Loucy (cell line): ENCODE measurements around the gene RESP18.

Experiments
- H2AFZ ChIP-seq: fragments of 200-600 bp; sonication (generic); 2 replicates; pipeline ENCODE4 v1.6.0; 2016; ENCODE audit warnings: antibody characterized with exemption, mild to moderate bottlenecking, low read length, moderate library complexity
- H3F3A ChIP-seq: fragments of 200-600 bp; 2 replicates; pipeline ENCODE4 v1.6.0; 2016; ENCODE audit warnings: antibody characterized with exemption, low read depth, mild to moderate bottlenecking
- H3K27me3 ChIP-seq: fragments of 200-600 bp; sonication (generic); 2 replicates; pipeline ENCODE4 v1.6.1; 2014; ENCODE audit warnings: low read length, mild to moderate bottlenecking; ENCODE audit not compliant: insufficient read depth, poor library complexity, severe bottlenecking
- H3K36me3 ChIP-seq: fragments of 200-600 bp; sonication (generic); 2 replicates; pipeline ENCODE4 v1.6.1; 2016; ENCODE audit warnings: low read length; ENCODE audit not compliant: insufficient read depth
- H3K4me1 ChIP-seq: fragments of 200-600 bp; sonication (generic); 2 replicates; pipeline ENCODE4 v1.5.1; 2014; ENCODE audit warnings: low read length, mild to moderate bottlenecking; ENCODE audit not compliant: insufficient read depth, poor library complexity, severe bottlenecking
- H3K4me2 ChIP-seq: fragments of 200-600 bp; sonication (generic); 2 replicates; pipeline ENCODE4 v1.6.0; 2014; ENCODE audit warnings: antibody characterized with exemption, low read length, low read depth, mild to moderate bottlenecking; ENCODE audit not compliant: poor library complexity, severe bottlenecking
- H3K4me3 ChIP-seq: fragments of 200-600 bp; sonication (generic); 2 replicates; pipeline ENCODE4 v1.5.1; 2014; ENCODE audit warnings: low read length, mild to moderate bottlenecking, mixed read lengths; ENCODE audit not compliant: poor library complexity, severe bottlenecking
- H3K79me2 ChIP-seq: fragments of 200-600 bp; sonication (generic); 2 replicates; pipeline ENCODE4 v1.6.1; 2014; ENCODE audit warnings: low read length; ENCODE audit not compliant: insufficient read depth
- H3K9ac ChIP-seq: fragments of 200-600 bp; sonication (generic); 2 replicates; pipeline ENCODE4 v1.6.0; 2014; ENCODE audit warnings: mild to moderate bottlenecking, low read depth, low read length, moderate library complexity; ENCODE audit not compliant: poor library complexity, severe bottlenecking
- H3K9me2 ChIP-seq: fragments of 200-600 bp; sonication (generic); replicated peaks from 2 replicates; pipeline ENCODE4 v1.6.1; 2016; ENCODE audit warnings: low read depth, low read length, mixed read lengths
- H3K9me3 ChIP-seq: fragments of 200-600 bp; sonication (generic); 2 replicates; pipeline ENCODE4 v1.6.1; 2014; ENCODE audit warnings: mild to moderate bottlenecking, antibody characterized with exemption, low read length, low read depth; ENCODE audit not compliant: insufficient read depth
- H4K20me1 ChIP-seq: fragments of 200-600 bp; sonication (generic); 2 replicates; pipeline ENCODE4 v1.6.0; 2014; ENCODE audit warnings: antibody characterized with exemption, low read length, mild to moderate bottlenecking; ENCODE audit not compliant: insufficient read depth, poor library complexity, severe bottlenecking
- EZH2phosphoT487 ChIP-seq: fragments of 200-600 bp; IDR thresholded peaks from 2 replicates; pipeline ENCODE4 v1.6.1; 2018; ENCODE audit warnings: antibody characterized with exemption, mild to moderate bottlenecking, moderate library complexity, borderline replicate concordance
- TF ChIP-seq, protein P1 (sequence below): fragments of 200-600 bp; sonication (generic); conservative IDR thresholded peaks from 2 replicates; pipeline ENCODE4 v1.5.1; 2014; ENCODE audit warnings: mild to moderate bottlenecking, antibody characterized with exemption, low read length

Gene RESP18

GRCh38 chr2:219292616-219293015, 39.9 kb downstream of the RESP18 start:
- Histone ChIP-seq H3K9me3 (no peaks in the 10 kb centered on the region), H3K9me2 (no peaks in the 10 kb centered on the region), H2AFZ (no peak overlapping the region), H3K4me1 (peaks cover 17% of the 10 kb centered on the region), H3K27me3 (no peaks in the 10 kb centered on the region), H3F3A (no peaks in the 10 kb centered on the region), H3K4me2 (no peak overlapping the region), H3K4me3 (no peak overlapping the region), H4K20me1 (no peaks in the 10 kb centered on the region), H3K9ac (no peak overlapping the region), H3K79me2 (no peaks in the 10 kb centered on the region), H3K36me3 (no peaks in the 10 kb centered on the region)
- TF ChIP-seq, protein P1, sequence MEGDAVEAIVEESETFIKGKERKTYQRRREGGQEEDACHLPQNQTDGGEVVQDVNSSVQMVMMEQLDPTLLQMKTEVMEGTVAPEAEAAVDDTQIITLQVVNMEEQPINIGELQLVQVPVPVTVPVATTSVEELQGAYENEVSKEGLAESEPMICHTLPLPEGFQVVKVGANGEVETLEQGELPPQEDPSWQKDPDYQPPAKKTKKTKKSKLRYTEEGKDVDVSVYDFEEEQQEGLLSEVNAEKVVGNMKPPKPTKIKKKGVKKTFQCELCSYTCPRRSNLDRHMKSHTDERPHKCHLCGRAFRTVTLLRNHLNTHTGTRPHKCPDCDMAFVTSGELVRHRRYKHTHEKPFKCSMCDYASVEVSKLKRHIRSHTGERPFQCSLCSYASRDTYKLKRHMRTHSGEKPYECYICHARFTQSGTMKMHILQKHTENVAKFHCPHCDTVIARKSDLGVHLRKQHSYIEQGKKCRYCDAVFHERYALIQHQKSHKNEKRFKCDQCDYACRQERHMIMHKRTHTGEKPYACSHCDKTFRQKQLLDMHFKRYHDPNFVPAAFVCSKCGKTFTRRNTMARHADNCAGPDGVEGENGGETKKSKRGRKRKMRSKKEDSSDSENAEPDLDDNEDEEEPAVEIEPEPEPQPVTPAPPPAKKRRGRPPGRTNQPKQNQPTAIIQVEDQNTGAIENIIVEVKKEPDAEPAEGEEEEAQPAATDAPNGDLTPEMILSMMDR, result no peak
- TF ChIP-seq EZH2phosphoT487, result no peak

GRCh38 chr2:219291910-219292490, 40.5 kb downstream of the RESP18 start:
- no peak overlapping the region for H3K9ac ChIP-seq
- peaks cover 17% of the 10 kb centered on the region for H3K4me1 ChIP-seq
- no peaks in the 10 kb centered on the region for H4K20me1 ChIP-seq
- H3K4me2 ChIP-seq, result no peak overlapping the region
- TF ChIP-seq, protein P1, result no peak
- no peak for TF ChIP-seq EZH2phosphoT487
- H2AFZ ChIP-seq, result no peak overlapping the region
- no peaks in the 10 kb centered on the region for H3K9me2 ChIP-seq
- H3K27me3 ChIP-seq, result no peaks in the 10 kb centered on the region
- no peaks in the 10 kb centered on the region for H3K36me3 ChIP-seq
- H3K4me3 ChIP-seq, result no peak overlapping the region
- H3K79me2 ChIP-seq, result no peaks in the 10 kb centered on the region
- H3K9me3 ChIP-seq, result no peaks in the 10 kb centered on the region
- no peaks in the 10 kb centered on the region for H3F3A ChIP-seq

GRCh38 chr2:219291394-219291793, 41.1 kb downstream of the RESP18 start:
- Histone ChIP-seq H3K27me3 (no peaks in the 10 kb centered on the region), H3K36me3 (no peaks in the 10 kb centered on the region), H3K4me3 (no peak overlapping the region), H3F3A (no peaks in the 10 kb centered on the region), H3K4me2 (no peak overlapping the region), H2AFZ (no peak overlapping the region), H3K9me3 (no peaks in the 10 kb centered on the region), H3K9me2 (no peaks in the 10 kb centered on the region), H3K9ac (no peak overlapping the region), H4K20me1 (no peaks in the 10 kb centered on the region), H3K4me1 (peaks cover 17% of the 10 kb centered on the region), H3K79me2 (no peaks in the 10 kb centered on the region)
- no peak for TF ChIP-seq EZH2phosphoT487
- TF ChIP-seq, protein P1, result no peak
